ENCODE results near the gene C1orf159.

- TF ChIP-seq ELF4 (IDR thresholded peaks at IDR 0.05) (no peak), HDGF (IDR thresholded peaks at IDR 0.05; ENCODE audit: borderline replicate concordance) (no peak), TARDBP (IDR thresholded peaks at IDR 0.05) (no peak), SUZ12 (IDR thresholded peaks at IDR 0.05) (no peak), SP1 (IDR thresholded peaks at IDR 0.05) (no peak), BHLHE40 (IDR thresholded peaks at IDR 0.05; ENCODE audit: borderline replicate concordance) (no peak), NFRKB (IDR thresholded peaks at IDR 0.05) (no peak), ARNT (IDR thresholded peaks at IDR 0.05) (no peak)
Measured at GRCh38 chr1:1080951-1081310, 35.0 kb downstream of the C1orf159 start.

All from HEK293T (cell line).